Measurements from ENCODE around the gene FAXDC2. TPM values are rescaled to one million over a fixed set of nuclear protein-coding genes. Genes with fewer than 3 reads are reported as not detected.

FAXDC2 gene
- total RNA-seq, 1 experiment from 2014 or later = 0.39 TPM

GRCh38 chr5:154813158-154813557 lies 37.2 kb downstream of the FAXDC2 start:
- H3K36me3 ChIP-seq (ENCODE audit: control insufficient read depth, insufficient read depth, low read length) = peaks cover 37% of the 10 kb centered on the region
- no peak overlapping the region for H3K27ac ChIP-seq (ENCODE audit: low read length)
- H3K9me3 ChIP-seq (ENCODE audit: control insufficient read depth, insufficient read depth, low read depth, low read length) = no peaks in the 10 kb centered on the region
- ChIA-PET POLR2A (no interaction called here), CTCF (no interaction called here)
- no peak for DNase-seq (ENCODE audit: low read depth, low spot score)
- in situ Hi-C loops (cut with HindIII; ENCODE audit: low pct_unique_long_range_greater_than_20kb, low sequenced_read_pairs) (no loop called here), intact Hi-C loops (cut with micrococcal nuclease; ENCODE audit: unreplicated experiment) (loop anchor here (5.0 kb wide), 1 partner anchor 161 kb away; no protein-coding TSS in a partner anchor)
- no peaks in the 10 kb centered on the region for H3K27me3 ChIP-seq (ENCODE audit: control insufficient read depth, insufficient read depth, low read length)
- no peak overlapping the region for H3K4me3 ChIP-seq (ENCODE audit: low read depth in 2 of 2, low read length in 2 of 2)
- H3K4me1 ChIP-seq (ENCODE audit: control insufficient read depth, insufficient read depth, low read length) = no peaks in the 10 kb centered on the region
- TF ChIP-seq SIN3A (IDR thresholded peaks at IDR 0.05; ENCODE audit: borderline replicate concordance, insufficient read depth, low read depth, low read length) (no peak), CTCF (IDR thresholded peaks at IDR 0.05) (no peak), POLR2AphosphoS5 (IDR thresholded peaks at IDR 0.05; ENCODE audit: low read depth, low read length) (no peak), REST (IDR thresholded peaks at IDR 0.05; ENCODE audit: insufficient read depth in 1 of 2, low read depth in 2 of 2, low read length in 1 of 2) (no peak), TCF7L2 (IDR thresholded peaks at IDR 0.05; ENCODE audit: low read depth, low read length) (no peak)
- no TSS peak for BruUV-seq (replicated peaks)
- no peak for ATAC-seq

GRCh38 chr5:154811653-154812465 lies 38.5 kb downstream of the FAXDC2 start:
- H3K36me3 ChIP-seq (ENCODE audit: control insufficient read depth, insufficient read depth, low read length) = peaks cover 36% of the 10 kb centered on the region
- POLR2A ChIA-PET = no interaction called here
- intact Hi-C loops (cut with micrococcal nuclease; ENCODE audit: unreplicated experiment) = loop anchor here (5.0 kb wide), 1 partner anchor 160 kb away; no protein-coding TSS in a partner anchor

More at GRCh38 chr5:154811653-154812465, 38.5 kb downstream of the FAXDC2 start:
- Histone ChIP-seq H3K4me3 (ENCODE audit: low read depth in 2 of 2, low read length in 2 of 2) (no peak overlapping the region), H3K27me3 (ENCODE audit: control insufficient read depth, insufficient read depth, low read length) (no peaks in the 10 kb centered on the region), H3K4me1 (ENCODE audit: control insufficient read depth, insufficient read depth, low read length) (no peaks in the 10 kb centered on the region), H3K27ac (ENCODE audit: low read length) (no peak overlapping the region), H3K9me3 (ENCODE audit: control insufficient read depth, insufficient read depth, low read depth, low read length) (no peaks in the 10 kb centered on the region)
- ATAC-seq = peak; percentile 75
- in situ Hi-C loops (cut with HindIII; ENCODE audit: low pct_unique_long_range_greater_than_20kb, low sequenced_read_pairs) = no loop called here
- DNase-seq (ENCODE audit: low read depth, low spot score) = no peak
- no peak for TF ChIP-seq SIN3A (IDR thresholded peaks at IDR 0.05; ENCODE audit: borderline replicate concordance, insufficient read depth, low read depth, low read length)
- TF ChIP-seq CTCF (IDR thresholded peaks at IDR 0.05) = peak; percentile 92
- BruUV-seq (replicated peaks) = no TSS peak
- CTCF ChIA-PET = no interaction called here
